Stimulated activated CD4-positive, alpha-beta T cell treated with anti-CD3 and anti-CD28 coated beads, TNF-alpha, amount 100 ng/mL, for 1 hour (primary cell): ENCODE data around the gene WDR46.

Experiments used
- DNase-seq, 3 donors: peaks; one replicate each; pipeline ENCODE4 v3.0.0-alpha.2; 2020; ENCODE audit warnings: low read depth in 3 of 3, low spot score in 1 of 3

WDR46 gene, protein sequence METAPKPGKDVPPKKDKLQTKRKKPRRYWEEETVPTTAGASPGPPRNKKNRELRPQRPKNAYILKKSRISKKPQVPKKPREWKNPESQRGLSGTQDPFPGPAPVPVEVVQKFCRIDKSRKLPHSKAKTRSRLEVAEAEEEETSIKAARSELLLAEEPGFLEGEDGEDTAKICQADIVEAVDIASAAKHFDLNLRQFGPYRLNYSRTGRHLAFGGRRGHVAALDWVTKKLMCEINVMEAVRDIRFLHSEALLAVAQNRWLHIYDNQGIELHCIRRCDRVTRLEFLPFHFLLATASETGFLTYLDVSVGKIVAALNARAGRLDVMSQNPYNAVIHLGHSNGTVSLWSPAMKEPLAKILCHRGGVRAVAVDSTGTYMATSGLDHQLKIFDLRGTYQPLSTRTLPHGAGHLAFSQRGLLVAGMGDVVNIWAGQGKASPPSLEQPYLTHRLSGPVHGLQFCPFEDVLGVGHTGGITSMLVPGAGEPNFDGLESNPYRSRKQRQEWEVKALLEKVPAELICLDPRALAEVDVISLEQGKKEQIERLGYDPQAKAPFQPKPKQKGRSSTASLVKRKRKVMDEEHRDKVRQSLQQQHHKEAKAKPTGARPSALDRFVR

DNA sequence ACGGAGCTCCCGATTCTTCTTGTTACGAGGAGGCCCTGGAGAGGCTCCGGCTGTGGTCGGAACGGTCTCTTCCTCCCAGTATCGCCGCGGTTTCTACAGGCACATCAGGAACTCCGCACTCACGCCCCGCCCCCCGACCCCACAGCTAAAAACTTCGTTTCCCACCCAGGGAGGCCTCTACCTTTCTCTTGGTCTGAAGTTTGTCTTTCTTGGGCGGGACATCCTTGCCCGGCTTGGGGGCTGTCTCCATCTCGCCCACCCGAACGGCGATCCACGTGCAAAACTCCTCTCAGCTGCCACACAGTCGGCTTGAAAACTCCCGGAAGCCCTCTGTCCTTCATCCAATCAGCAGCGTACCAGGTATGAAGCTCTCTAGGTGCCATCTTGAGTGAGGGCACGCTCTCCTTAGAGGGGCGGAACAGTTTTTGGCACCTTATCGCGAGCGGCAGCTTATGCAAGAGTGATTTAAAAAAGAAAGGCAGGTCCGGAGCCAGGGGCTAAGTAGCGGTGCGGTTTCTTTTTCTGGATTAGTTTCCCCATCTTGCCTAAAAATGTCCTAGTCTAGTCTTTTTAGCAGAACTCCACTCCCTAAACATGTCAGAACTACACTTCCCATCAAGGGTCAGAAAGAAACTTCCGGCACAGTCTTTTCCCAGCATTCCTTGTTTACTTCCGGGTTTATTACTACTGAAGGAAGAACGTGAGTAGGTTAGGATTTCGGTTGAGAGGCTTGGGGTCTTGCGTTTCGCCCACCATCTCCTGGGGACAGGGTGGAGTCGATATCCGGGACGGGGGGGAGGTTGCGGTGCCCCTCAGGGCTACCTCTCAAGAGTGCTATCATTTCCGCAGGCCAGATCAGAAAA lies at the start of gene WDR46, which contains the start of gene PFDN6:
Gene WDR46, minus strand, starts transcription at position 319 of the 863 bp plus-strand sequence. Its CDS starts 69 bp downstream, at position 250.
Gene PFDN6, plus strand, starts transcription at position 681 of the 863 bp plus-strand sequence. CDS start 256 bp downstream, outside the sequence.
- DNase-seq = peak in 2 of 3 donors; percentile 40 to 48

DNA sequence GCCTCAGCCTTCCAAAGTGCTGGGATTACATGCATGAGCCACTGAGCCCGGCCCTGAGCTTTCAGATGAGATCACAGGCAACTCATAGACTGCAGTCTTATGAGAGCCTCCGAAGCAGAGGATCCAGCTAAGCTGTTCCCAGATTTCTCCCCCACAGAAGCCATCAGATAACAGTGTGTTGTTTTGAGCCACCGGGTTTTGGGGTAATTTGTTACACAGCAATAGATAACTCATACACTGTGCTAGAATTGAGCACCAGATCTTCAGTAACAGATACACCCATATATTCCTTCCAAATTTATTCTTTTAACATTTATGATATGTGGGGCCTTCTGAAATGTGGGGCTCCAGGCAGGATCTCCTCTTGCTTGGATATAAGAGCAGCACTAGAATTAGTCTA lies 47.5 kb upstream of the WDR46 start:
- no peak for DNase-seq

DNA sequence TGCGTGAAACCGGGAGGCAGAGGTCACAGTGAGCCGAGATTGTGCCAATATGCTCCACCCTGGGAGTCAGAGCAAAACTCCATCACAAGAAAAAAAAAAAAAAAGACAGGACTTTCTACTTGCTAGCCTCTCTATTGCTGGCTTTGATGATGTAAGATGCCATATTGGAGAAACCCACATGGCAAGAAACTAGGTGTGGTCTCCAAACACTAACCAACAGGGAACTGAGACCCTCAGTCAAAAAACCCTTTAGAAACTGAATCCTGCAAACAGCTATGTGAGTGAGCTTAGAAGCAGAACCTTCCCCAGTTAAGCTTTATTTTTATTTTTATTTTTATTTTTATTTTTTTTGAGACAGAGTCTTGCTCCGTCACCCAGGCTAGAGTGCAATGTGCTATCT lies 46.9 kb upstream of the WDR46 start:
- DNase-seq = no peak

GRCh38 chr6:33333666-33334065 lies 44.6 kb upstream of the WDR46 start:
- DNase-seq = no peak

DNA sequence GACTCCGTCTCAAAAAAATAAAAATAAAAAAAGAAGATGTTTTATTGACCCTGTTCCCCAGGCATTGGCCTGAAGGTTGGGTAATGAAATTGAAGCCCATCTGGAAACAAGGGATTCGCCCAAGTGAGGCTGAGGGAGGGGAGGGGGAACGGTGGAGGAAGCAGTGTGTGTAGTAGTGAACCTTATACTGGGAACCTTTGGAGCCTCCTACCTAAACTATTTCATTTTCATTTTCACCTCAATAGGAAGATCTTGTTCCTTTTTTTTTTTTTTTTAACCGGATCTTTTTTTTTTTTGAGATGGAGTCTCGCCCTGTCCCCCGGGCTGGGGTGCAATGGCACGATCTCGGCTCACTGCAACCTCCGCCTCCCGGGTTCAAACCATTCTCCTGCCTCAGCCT lies 41.7 kb upstream of the WDR46 start:
- no peak for DNase-seq

- no peak for DNase-seq
Measured at GRCh38 chr6:33329058-33329457, 40.0 kb upstream of the WDR46 start.

GRCh38 chr6:33324125-33324524 lies 35.1 kb upstream of the WDR46 start:
- no peak for DNase-seq

- DNase-seq = no peak
Measured at GRCh38 chr6:33323623-33323948, 34.5 kb upstream of the WDR46 start.

DNA sequence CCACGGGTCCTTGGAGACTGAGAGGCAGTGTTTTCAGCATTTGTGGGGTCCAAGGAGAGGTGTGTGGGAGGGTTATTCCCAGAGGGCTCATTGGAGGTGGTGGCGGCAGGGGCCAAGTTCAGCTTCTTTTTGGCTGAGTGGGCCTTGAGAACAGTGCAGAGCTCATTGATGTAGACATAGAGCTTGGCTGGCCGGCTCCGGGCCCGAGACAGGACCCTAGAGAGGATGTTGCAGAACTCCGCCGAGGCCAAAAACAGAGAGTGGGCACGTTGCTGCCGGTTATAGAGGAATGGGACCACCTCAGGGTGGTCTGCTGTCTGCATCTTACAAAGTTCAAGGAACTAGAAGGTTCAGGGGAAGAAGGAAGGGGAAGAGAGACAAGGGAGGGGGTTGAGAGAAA lies 32.2 kb upstream of the WDR46 start:
- DNase-seq = no peak

GRCh38 chr6:33320315-33321181 lies 31.5 kb upstream of the WDR46 start:
- no peak for DNase-seq

DNA sequence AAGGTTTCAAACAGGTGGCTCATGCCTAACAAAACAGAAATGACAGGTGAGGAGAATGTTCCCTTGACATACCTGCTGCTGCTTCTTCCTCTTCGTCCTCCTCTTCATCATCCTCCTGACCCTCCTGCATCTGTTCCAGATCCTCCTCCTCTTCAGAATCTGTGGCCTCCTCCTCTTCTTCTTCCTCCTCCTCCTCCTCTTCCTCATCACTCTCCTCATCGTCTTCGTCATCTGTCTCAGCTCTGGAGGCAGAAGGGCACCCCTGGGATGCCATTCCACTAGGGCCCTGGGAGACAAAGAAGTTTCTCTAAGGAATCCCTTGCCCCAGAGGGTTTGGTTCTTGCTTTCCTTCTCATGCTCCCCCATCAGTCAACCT lies 30.9 kb upstream of the WDR46 start:
- no peak for DNase-seq

GRCh38 chr6:33318426-33319073 lies 29.5 kb upstream of the WDR46 start:
- no peak for DNase-seq

GRCh38 chr6:33317669-33318425 lies 28.8 kb upstream of the WDR46 start, which contains the start of gene ZBTB22:
Gene ZBTB22, minus strand, starts transcription at chr6:33317744. Its CDS starts 828 bp downstream, at chr6:33316916.
- peak; percentile 87 to 92 (median 89) for DNase-seq

DNA sequence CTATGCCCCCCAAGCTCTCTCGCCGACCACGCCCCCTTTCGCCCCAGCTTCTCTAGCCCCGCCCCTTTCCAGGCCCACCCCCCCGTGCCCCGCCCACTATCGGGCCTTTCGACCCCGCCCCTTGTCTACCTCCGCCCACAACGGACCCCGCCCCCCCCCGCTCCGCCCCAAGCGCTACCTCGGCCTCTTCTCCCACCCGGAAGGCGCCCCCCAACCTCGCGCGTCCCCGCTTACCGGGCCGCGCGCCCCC lies 28.3 kb upstream of the WDR46 start:
- DNase-seq = no peak

- no peak for DNase-seq
Measured at GRCh38 chr6:33316603-33317418, 27.8 kb upstream of the WDR46 start.

DNA sequence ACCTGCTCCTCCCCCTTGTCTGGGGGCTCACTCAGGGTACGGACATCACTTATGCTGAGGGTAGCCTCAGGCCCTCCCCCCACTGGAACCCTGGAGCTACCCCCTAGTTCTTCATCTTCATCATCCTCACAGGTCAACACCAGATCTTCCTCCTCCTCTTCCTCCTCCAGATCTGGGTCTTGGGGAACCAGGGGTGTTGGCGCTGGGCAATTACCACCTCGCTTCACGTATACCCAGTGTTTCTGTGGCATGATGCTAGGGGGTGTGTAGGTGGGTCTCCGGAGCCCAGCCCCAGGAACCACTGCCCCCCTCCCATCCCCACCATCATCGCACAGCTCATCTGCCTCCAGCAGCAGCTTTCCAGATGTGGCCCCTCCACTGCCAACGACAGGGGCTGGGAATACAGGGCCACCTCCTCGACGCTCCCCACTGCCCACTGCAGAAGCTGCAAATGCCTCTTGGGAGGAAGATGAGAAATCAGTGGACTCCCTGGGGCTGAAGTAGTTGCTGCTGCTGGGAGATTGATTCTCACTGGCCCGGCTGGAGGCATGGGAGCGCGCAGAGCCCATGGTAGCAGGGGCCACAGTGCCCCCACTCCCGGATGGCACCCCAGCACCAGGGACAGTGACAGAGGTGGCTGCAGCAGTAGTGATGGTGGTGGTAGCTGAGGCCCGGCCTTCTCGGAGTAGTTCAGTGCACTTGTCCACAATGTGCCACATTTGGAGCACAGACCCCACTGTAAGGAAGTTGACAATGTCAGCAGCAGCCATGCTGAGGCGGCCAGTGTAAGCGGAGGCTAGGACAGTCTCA lies 27.0 kb upstream of the WDR46 start:
- no peak for DNase-seq

DNA sequence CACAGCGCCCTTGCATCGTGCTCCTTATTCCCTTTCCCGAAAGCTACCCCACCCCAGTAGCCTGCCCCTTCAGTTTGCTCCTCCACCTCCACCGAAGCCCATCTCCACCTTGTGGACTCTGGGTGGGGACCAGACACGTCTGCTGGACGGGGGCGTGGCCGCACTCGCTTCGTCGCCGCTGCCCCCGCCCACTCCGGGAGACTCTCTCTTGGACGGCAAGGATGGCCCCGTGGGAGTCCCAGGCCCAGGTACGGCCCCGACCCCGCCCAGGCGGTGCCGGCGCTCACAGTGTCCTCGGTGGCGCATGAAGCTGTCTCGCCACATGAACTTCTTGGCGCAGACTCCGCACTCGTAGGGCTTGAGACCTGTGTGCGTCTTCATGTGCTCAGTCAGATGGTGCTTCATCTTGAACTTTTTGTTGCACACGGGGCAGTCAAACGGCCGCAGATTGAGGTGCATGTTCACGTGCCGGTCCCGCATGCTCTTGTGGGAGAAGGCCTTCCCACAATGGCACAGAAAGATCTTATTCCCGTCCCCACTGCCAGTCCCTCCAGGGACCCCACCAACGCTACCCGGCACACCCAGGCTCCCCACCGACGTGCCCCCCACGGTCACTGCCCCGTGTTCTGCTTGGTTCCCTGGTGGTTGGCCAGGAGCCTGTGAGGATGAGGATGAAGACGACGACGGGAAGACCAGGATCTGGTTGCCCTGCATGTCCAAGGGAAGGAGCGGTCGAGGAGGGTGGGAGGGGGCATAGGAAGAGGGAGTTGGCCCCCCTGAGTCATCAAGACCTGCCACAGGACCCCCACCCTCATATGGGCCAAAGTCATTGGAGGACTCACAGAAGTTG lies 26.1 kb upstream of the WDR46 start:
- no peak for DNase-seq
